HG03432 (cell line): ENCODE data around the gene RNLS.
A peak's percentile ranks its signal among the peaks of the same experiment; 100 is the strongest.
"Not testable (repeated sequence)": the region's sequence is repeated elsewhere in the genome, so short reads cannot be mapped to it uniquely, and the experiment has no call there.

Experiments used
- ATAC-seq: cut with Tn5 transposase; IDR thresholded peaks from one replicate; pipeline ENCODE4 v1.9.1; 2021; ENCODE audit warnings: mild to moderate bottlenecking, moderate library complexity; ENCODE audit not compliant: unreplicated experiment

RNLS gene

GRCh38 chr10:88392222-88392621 lies 190.9 kb downstream of the RNLS start:
- ATAC-seq: peak; percentile 89

- ATAC-seq: no peak
Observed at GRCh38 chr10:88390041-88390440, 193.1 kb downstream of the RNLS start.

DNA sequence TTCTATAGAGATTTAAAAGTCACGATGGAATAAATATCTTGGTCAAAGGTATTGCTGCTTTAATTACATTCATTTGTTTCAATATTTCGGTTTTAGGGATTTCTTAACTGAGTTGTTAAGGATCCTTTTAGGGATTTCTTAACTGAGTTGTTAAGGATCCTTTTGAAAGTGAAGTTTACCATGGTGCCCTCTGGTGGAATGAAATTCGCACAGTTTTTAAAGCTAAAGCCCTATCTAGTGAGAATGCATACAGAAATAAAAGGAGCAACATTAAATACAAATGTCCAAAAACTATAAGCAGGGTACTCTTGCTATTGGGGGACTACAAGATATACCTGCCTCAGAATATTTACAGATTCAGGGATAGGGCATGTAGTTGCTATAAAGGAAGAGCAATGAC lies 193.7 kb downstream of the RNLS start:
- no peak for ATAC-seq

DNA sequence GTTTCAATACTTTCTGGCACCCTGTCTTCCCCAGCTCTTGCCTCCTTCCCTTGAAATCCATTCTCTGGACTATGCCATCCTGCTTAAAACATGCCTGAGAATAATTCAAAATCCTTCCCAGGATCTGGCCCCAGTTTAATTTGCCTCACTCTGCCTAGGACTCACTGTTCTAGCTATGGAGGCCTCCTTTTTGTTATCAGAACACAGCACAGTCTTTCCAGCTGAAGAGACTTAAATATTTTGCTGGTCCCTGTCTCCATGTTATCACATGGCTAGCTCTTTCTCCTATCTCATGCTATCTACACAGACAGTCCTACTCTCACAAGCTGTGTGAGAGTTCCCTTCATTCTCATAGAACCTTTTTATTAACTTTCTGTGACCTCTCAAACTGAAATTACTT lies 194.8 kb downstream of the RNLS start:
- ATAC-seq: no peak

DNA sequence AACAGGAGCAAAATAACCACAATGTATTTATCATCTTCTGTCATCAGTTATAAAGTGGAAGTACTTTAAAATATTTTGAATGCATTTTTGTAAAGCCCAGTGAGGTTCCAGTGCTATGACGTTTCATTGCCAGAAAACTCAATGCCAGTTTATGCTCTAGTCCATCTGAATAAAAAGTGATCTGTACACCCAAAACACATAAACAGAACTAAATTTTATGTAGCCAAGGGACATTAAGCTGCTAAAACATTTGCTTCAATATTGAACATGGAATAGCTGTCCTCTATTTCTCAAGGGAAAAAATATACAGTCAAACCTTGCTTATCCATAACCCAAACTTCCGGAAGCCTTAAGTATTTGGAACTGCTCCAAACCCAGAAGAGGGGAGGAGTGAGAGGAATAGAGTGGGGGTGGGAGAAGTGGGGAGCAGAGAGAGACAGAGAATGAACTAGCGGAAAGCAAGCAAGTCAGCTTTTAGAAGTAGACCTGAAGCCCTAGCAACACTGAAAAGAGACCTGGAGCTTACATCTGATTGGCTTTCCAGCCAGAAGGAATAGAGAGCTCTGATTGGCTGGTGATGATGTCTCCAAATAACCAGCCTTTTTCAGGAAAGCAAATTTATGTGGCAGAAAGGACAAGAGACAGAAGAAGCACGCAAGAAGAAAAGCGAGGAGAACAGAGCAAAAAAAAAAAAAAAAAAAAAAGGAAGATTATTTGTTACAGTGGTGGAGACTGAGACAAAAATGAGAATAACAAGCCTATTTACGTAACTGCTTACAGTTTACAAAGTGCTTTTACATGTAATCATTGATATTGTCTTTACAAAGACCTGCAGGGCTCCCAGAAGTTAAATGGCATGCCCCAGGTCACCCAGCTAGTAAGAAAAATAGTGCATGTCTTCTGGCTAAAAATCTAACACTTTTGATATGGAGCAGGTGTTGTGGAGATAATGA lies 196.0 kb downstream of the RNLS start:
- peak; percentile 39 for ATAC-seq

- ATAC-seq: peak; percentile 44
Observed at GRCh38 chr10:88386204-88386788, 196.8 kb downstream of the RNLS start.

- peak; percentile 77 for ATAC-seq
Observed at GRCh38 chr10:88385601-88386203, 197.4 kb downstream of the RNLS start.

- no peak for ATAC-seq
Observed at GRCh38 chr10:88383276-88383675, 199.8 kb downstream of the RNLS start.

- no peak for ATAC-seq
Observed at GRCh38 chr10:88382699-88383098, 200.4 kb downstream of the RNLS start.

GRCh38 chr10:88379575-88379974 lies 203.5 kb downstream of the RNLS start:
- ATAC-seq: no peak

DNA sequence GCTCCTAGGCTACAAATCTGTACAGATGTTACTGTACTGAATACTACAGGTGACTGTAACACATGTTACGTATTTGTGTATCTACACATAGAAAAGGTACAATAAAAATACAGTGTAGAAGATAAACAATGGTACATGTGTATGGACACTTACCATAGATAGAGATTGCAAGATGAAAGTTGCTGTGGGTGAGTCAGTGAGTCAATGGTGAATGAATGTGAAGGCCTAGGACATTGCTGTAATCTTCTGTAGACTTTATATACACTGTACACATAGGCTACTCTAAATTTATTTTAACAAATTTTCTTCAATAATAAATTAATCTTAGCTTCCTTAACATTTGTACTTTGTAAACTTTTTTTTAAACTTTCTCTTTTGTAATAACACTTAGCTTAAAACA lies 205.6 kb downstream of the RNLS start:
- no peak for ATAC-seq

GRCh38 chr10:88374392-88375175 lies 208.5 kb downstream of the RNLS start:
- no peak for ATAC-seq

DNA sequence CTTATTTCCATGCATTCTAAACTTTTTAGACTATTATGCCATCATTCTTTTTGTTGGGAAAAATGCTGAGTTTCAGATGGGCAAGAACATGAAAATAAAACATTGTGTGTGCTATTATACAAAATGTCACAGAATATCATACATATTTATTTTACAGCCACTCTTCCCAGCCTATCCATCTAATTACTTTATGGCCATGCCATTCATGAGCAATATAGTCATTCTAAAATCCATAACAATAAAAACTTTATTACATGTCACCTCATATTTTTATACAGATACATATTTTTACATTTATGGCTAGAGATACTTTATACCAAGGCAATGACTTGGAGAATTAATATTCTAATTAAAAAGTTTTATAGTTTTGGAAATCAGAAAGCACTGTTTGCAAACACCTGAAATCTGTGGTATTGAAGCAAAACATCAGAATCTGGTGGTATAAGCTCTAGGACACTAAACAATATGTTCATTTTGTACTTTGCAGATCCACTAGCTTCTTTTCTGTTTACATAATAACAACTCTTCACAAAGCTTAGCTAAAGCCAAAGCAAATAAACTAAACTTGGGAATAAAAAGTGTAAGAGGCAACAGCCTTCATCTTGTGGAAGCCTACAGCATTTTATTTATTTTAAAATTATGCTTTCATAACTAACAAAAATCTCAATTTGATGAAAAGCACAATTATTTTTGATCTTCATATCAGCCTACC lies 210.1 kb downstream of the RNLS start:
- ATAC-seq: no peak

GRCh38 chr10:88372051-88372715 lies 210.9 kb downstream of the RNLS start:
- no peak for ATAC-seq

- no peak for ATAC-seq
Observed at GRCh38 chr10:88370713-88371112, 212.4 kb downstream of the RNLS start.

DNA sequence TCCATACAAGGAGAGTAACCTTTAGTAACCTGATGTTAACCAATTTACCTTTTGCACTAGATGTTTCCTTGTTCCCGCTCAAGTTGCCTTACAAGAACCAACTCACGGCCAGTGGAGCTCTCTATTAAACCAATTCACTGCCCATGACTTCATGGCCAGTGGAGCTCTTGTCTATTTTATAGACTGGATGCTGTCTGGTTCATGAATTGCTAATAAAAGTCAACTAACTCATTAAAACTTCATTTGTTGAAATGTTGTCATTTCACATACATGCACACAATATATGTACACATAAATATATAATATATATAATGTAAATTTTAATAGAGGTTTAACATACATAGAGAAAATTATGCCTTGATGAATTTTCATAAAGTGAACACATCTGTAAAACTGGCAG lies 216.3 kb downstream of the RNLS start:
- no peak for ATAC-seq

GRCh38 chr10:88361995-88362807 lies 220.9 kb downstream of the RNLS start:
- no peak for ATAC-seq

DNA sequence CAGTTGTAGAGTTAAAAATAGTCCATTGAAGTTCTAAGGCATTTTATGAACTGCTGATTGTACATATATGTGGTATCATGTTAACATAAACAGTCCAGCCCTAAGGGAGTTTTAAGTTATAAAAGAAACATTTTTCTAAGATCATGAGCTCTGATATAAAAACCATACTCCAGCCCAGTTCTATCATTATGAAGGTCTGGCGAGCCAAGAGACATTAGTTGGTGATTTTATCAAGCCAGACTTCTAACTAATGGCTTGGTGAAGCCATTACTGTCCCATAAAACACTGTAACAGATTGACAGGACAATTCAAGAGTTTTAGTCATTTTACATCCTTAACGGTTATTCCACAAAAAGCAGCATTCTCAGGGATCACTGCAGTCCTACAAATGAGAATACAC lies 221.6 kb downstream of the RNLS start:
- no peak for ATAC-seq

GRCh38 chr10:88355750-88356149 lies 227.4 kb downstream of the RNLS start:
- not testable (repeated sequence) for ATAC-seq
